ENCODE measurements around the gene AAK1. TPM values are rescaled to one million over a fixed set of nuclear protein-coding genes. Genes with fewer than 3 reads are reported as not detected.

AAK1 gene
- polyA plus RNA-seq, 1 experiment = 31.1 TPM

DNA sequence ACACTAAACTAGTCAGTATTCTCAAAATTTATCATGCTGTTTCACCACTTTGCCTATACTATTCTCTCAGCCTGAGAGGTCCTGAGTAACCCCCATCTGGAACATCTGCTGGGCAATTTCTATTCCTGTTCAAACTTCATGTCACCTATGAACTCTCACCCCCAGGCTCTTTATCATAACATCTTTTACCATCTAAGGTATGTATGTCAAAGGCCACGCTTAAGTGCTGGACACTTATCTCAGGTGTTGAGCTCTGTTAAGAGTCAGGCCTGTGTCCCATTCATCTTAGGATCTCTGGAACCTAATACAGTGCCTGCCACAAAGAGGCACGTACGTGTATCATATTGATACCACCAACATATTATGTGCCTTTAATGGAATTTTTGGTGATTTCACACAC, 4.9 kb downstream of the AAK1 start:
- no peak overlapping the region for H3K4me3 ChIP-seq (ENCODE audit: low read depth, low read length)

DNA sequence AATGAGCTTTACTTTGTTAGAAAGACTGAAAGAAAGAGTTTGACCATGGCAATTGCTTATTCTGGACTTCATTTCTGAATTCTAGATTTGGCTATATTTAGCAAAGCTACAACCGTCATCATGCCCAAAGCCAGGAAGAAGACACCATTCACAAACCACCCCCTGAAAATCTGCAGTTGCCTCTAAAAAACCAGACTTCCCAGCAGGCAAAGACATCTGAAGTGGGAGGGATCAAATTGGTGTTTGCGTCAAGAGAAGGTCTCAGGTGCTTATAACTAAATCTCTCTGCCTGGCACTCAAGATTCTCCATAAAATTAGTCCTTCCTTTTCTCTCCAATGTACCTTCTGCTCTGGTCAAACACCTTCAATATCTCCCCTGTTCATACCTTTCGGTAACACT, 5.6 kb downstream of the AAK1 start:
- Histone ChIP-seq H3K27ac (ENCODE audit: low read depth, low read length) (no peak overlapping the region), H3K9me3 (ENCODE audit: control insufficient read depth, insufficient read depth, low read length) (no peaks in the 10 kb centered on the region; the same call in 1 of the 2 replicates), H3K4me3 (ENCODE audit: low read depth, low read length) (no peak overlapping the region), H3K27me3 (ENCODE audit: control insufficient read depth, insufficient read depth, low read length) (no peaks in the 10 kb centered on the region)
- POLR2A ChIA-PET = no interaction called here
- DNase-seq (ENCODE audit: low read depth, low spot score) = no peak
- no peak for TF ChIP-seq CTCF (IDR thresholded peaks at IDR 0.05; ENCODE audit: low read depth, low read length)
- CTCF ChIA-PET = interaction anchor here (1.2 kb wide), 1 partner anchor 87 kb away, joined by 4 read pairs; no protein-coding TSS in a partner anchor

More for the DNA sequence above, 4.9 kb downstream of the AAK1 start:
- H3K27ac ChIP-seq (ENCODE audit: low read depth, low read length) = no peak overlapping the region
- POLR2A ChIA-PET = no interaction called here
- no peaks in the 10 kb centered on the region; the same call in 1 of the 2 replicates for H3K9me3 ChIP-seq (ENCODE audit: control insufficient read depth, insufficient read depth, low read length)
- no peaks in the 10 kb centered on the region for H3K27me3 ChIP-seq (ENCODE audit: control insufficient read depth, insufficient read depth, low read length)
- DNase-seq (ENCODE audit: low read depth, low spot score) = no peak
- TF ChIP-seq CTCF (IDR thresholded peaks at IDR 0.05; ENCODE audit: low read depth, low read length) = no peak
- CTCF ChIA-PET = interaction anchor here (1.4 kb wide), 1 partner anchor 178 kb away, joined by 3 read pairs; no protein-coding TSS in a partner anchor

DNA sequence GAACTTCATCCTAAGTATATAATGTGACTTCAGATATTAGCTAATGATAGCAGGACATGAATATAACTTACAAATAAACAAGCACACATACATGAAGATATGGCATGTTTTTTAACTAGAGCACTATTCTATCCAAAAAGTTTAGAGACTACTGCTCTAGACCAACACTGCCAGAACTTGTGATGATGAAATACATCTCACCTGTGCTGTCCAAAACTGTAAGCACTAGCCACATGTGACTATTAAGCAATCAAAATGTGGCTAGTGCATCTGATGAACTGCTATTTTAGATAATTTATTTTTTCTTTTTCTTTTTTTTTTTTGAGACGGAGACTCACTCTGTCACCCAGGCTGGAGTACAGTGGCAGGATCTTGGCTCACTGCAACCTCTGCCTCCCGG, 7.1 kb downstream of the AAK1 start:
- TF ChIP-seq CTCF (IDR thresholded peaks at IDR 0.05; ENCODE audit: low read depth, low read length) = no peak
- Histone ChIP-seq H3K4me3 (ENCODE audit: low read depth, low read length) (no peak overlapping the region), H3K27me3 (ENCODE audit: control insufficient read depth, insufficient read depth, low read length) (no peaks in the 10 kb centered on the region), H3K9me3 (ENCODE audit: control insufficient read depth, insufficient read depth, low read length) (no peaks in the 10 kb centered on the region), H3K27ac (ENCODE audit: low read depth, low read length) (no peak overlapping the region)
- no peak for DNase-seq (ENCODE audit: low read depth, low spot score)
- CTCF ChIA-PET = interaction anchor here (0.5 kb wide), 1 partner anchor 83 kb away, joined by 4 read pairs; no protein-coding TSS in a partner anchor
- POLR2A ChIA-PET = no interaction called here

GRCh38 chr2:69635432-69635831, 8.1 kb downstream of the AAK1 start:
- Histone ChIP-seq H3K27ac (ENCODE audit: low read depth, low read length) (no peak overlapping the region), H3K27me3 (ENCODE audit: control insufficient read depth, insufficient read depth, low read length) (no peaks in the 10 kb centered on the region), H3K9me3 (ENCODE audit: control insufficient read depth, insufficient read depth, low read length) (no peaks in the 10 kb centered on the region), H3K4me3 (ENCODE audit: low read depth, low read length) (no peak overlapping the region)
- ChIA-PET POLR2A (no interaction called here), CTCF (no interaction called here)
- no peak for DNase-seq (ENCODE audit: low read depth, low spot score)
- no peak for TF ChIP-seq CTCF (IDR thresholded peaks at IDR 0.05; ENCODE audit: low read depth, low read length)

GRCh38 chr2:69634196-69634821, 9.2 kb downstream of the AAK1 start:
- DNase-seq (ENCODE audit: low read depth, low spot score) = no peak
- Histone ChIP-seq H3K9me3 (ENCODE audit: control insufficient read depth, insufficient read depth, low read length) (no peaks in the 10 kb centered on the region), H3K27ac (ENCODE audit: low read depth, low read length) (no peak overlapping the region), H3K27me3 (ENCODE audit: control insufficient read depth, insufficient read depth, low read length) (no peaks in the 10 kb centered on the region), H3K4me3 (ENCODE audit: low read depth, low read length) (no peak overlapping the region)
- ChIA-PET CTCF (no interaction called here), POLR2A (no interaction called here)
- no peak for TF ChIP-seq CTCF (IDR thresholded peaks at IDR 0.05; ENCODE audit: low read depth, low read length)
